Ovary (tissue), 9 donors: ENCODE measurements around the gene IRGQ. TPM values are rescaled to one million over a fixed set of nuclear protein-coding genes. Genes with fewer than 3 reads are reported as not detected.
"Not testable (repeated sequence)": the region's sequence is repeated elsewhere in the genome, so short reads cannot be mapped to it uniquely, and the experiment has no call there.

Source experiments
- DNase-seq, 5 donors: peaks; one replicate each; pipeline ENCODE4 v3.0.0-alpha.2; 2019 to 2020
- H3K27ac ChIP-seq, 2 donors: fragments of 200-600 bp; one replicate each; pipeline versions ENCODE4 v1.5.1 to v1.8.0; 2019 to 2022
- H3K27me3 ChIP-seq: fragments of 200-600 bp; one replicate; pipeline ENCODE4 v1.8.0; 2022
- H3K36me3 ChIP-seq: fragments of 200-600 bp; sonication (generic); one replicate; pipeline ENCODE4 v1.5.1; 2019
- H3K4me1 ChIP-seq: one replicate; pipeline ENCODE4 v1.8.1; 2013; ENCODE audit warnings: mild to moderate bottlenecking, moderate library complexity; ENCODE audit not compliant: insufficient read depth
- H3K4me3 ChIP-seq: fragments of 200-600 bp; sonication (generic); one replicate; pipeline ENCODE4 v1.5.1; 2017
- H3K9me3 ChIP-seq, 2 donors: fragments of 200-600 bp in 1 of 2; sonication (generic) in 1 of 2; one replicate each; pipeline versions ENCODE4 v1.5.1 to v1.8.1; 2013 to 2019; ENCODE audit warnings: mild to moderate bottlenecking in 1 of 2, moderate library complexity in 1 of 2
- EP300 ChIP-seq: sonication (generic); formaldehyde crosslinking; IDR thresholded peaks from one replicate; pipeline ENCODE4 v1.6.1; 2017; ENCODE audit warnings: antibody characterized with exemption
- POLR2A ChIP-seq: fragments of 450-650 bp; IDR thresholded peaks from one replicate; pipeline ENCODE4 v1.6.1; 2017; ENCODE audit warnings: antibody characterized with exemption, mild to moderate bottlenecking, moderate library complexity
- WGBS, 3 donors: extraction: QIAGEN DNeasy Blood & Tissue Kit in 1 of 3; methylation state at CpG; one replicate each; pipeline versions ENCODE4 v1.1.5 to v1.1.7; 2013 to 2017; 5-methylcytosine and 5-hydroxymethylcytosine counted together
- intact Hi-C, 4 donors: fragments of 100-400 bp; cut with DNase I; formaldehyde crosslinking; loops; one replicate each; pipeline versions ENCODE4 v1.11.0 to v1.15.1; 2022 to 2023
- polyA plus RNA-seq, 2 donors: library from polyadenylated mRNA; stranded (reverse); fragments of 200-250 nt in 1 of 2; fragments of 350-450 nt in 1 of 2; fragmentation: Illumina TruSeq in 1 of 2; extraction: RNeasy Lipid Tissue Mini Kit (QIAGEN cat#74804) in 1 of 2; gene quantifications; one replicate each; pipeline ENCODE4 v1.2.3, GENCODE V29; 2013 to 2014
- total RNA-seq, 7 donors: library from RNA; depleted of rRNA in 2 of 7; stranded (reverse); fragments of >200 nt in 2 of 7; fragmentation: NEBNext Ultra II Directional in 3 of 7; extraction: Animal tissue kit (Norgen Biotek cat#: 25700) in 3 of 7; gene quantifications; one replicate each; pipeline versions ENCODE4 v1.1.0 to v1.2.4, GENCODE V29; 2016 to 2023
- TF ChIP-seq, protein P1 (sequence below), 3 donors: fragments of 450-650 bp in 2 of 3; fragments of 200-600 bp in 1 of 3; IDR thresholded peaks; one replicate each; pipeline versions ENCODE4 v1.5.1 to v1.8.0; 2016 to 2022; ENCODE audit warnings: antibody characterized with exemption in 3 of 3, mild to moderate bottlenecking in 1 of 3
- donor health status: DM: no; HTN: no; CAD: no; lungs with moderate emphysema.
- donor health status: DM: no; HTN: no; CAD: no.
- donor health status: Bipolar disorder and iron deficiency.
- donor health status: DM: yes; HTN: yes; CAD: no.
- donor health status: DM: no; HTN: no; CAD: no.
- donor health status: DM: yes; HTN: yes; CAD: no.

The IRGQ gene
- total and polyA plus RNA-seq, 9 donors = 5.4 to 25.8 (median 19.2) TPM

DNA sequence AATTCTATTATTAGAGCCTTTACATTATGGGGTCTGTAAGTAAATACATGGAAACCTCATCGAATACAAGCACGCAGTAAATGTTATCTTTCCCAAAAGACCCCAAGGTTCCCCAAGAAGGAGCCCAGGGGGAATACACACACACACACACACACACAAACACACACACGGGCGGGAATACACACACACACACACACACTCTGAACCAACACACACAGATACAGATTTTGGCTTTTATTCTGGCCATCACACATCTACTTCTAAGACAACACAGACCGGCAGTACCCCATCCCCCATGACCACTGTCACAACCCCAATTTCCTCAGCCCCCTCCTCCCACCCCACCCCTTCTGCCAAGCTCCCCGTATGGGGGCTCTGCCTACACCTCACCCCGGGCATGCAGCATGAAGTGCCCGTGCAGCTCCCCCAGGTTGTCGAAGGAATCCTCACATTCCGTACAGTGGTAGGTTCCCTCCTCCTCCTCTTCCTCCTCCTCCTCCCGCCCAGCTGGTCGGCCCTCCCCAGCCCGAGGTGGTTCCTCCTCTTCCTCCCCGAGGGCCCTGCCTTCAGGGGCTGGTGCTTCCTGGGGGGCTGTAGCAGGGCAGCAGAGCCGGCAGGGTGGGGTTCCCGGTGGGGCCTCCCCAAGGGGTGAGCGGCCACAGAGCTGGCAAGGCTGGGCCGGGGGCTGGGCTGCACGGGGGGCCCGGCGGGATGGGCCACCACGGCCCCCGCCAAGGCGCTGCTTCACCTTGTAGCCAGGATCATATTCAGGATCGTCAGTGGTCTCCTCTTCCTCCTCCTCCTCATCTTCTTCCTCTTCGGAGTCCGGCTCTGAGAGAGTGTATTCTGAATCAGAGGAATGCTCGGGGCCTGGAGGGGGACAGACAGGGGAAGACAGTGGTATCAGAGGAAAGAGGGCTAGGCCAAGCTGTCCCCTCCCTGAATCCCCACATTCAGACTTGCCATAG is 11.6 kb upstream of the IRGQ start:
- DNase-seq = no peak
- Histone ChIP-seq H3K9me3 (no peaks in the 10 kb centered on the region), H3K4me3 (no peak overlapping the region), H3K27ac (no peak overlapping the region), H3K4me1 (no peaks in the 10 kb centered on the region), H3K27me3 (no peaks in the 10 kb centered on the region), H3K36me3 (no peaks in the 10 kb centered on the region)
- TF ChIP-seq, protein P1, sequence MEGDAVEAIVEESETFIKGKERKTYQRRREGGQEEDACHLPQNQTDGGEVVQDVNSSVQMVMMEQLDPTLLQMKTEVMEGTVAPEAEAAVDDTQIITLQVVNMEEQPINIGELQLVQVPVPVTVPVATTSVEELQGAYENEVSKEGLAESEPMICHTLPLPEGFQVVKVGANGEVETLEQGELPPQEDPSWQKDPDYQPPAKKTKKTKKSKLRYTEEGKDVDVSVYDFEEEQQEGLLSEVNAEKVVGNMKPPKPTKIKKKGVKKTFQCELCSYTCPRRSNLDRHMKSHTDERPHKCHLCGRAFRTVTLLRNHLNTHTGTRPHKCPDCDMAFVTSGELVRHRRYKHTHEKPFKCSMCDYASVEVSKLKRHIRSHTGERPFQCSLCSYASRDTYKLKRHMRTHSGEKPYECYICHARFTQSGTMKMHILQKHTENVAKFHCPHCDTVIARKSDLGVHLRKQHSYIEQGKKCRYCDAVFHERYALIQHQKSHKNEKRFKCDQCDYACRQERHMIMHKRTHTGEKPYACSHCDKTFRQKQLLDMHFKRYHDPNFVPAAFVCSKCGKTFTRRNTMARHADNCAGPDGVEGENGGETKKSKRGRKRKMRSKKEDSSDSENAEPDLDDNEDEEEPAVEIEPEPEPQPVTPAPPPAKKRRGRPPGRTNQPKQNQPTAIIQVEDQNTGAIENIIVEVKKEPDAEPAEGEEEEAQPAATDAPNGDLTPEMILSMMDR (IDR thresholded peaks at IDR 0.05) = no peak
- no peak for TF ChIP-seq POLR2A
- no peak for TF ChIP-seq EP300
- WGBS, 3 donors = 65 to 66% (median 66%) methylated on average over 28 of the region's 28 CpGs
- intact Hi-C loops = loop anchor here in 1 of 4 donors (10.0 kb wide), 1 partner anchor 47 kb away; no protein-coding TSS in a partner anchor

DNA sequence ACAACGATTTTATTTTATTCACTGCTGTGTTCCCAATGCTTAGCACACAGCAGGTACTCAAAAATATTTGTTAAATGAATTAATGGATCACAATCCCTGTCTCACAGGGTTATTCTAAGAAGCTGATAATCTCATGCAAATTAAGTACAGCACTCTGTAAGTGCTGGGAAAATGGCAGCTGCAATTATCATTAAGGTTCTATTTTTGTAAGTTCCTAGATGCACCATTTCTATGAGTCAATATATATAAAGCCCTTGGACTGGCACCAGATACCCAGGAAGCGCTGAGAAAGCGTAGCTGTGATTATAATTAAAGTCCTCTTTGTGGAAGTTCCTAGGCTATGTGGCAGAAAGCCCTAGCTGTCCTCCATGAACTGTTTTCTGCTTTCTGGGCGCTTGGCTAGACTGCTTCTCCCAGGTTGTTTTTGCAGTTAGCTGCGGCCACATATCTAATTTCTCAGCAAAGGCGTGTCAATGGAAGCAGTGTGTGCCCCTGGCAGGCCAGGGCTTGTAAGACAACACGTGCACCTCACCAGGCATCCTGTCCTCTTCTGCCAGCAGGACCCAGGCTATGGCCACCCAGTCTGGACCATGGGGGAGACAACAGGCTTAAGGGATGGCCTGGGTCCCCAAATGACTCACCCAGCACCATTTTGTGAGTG is 10.8 kb upstream of the IRGQ start:
- no peaks in the 10 kb centered on the region for H3K36me3 ChIP-seq
- WGBS, 3 donors = 83 to 85% (median 85%) methylated on average over 7 of the region's 7 CpGs
- H3K9me3 ChIP-seq = no peaks in the 10 kb centered on the region
- H3K27me3 ChIP-seq = no peaks in the 10 kb centered on the region
- TF ChIP-seq, protein P1 (IDR thresholded peaks at IDR 0.05) = no peak
- TF ChIP-seq POLR2A (no peak), EP300 (no peak)
- no peak for DNase-seq
- H3K27ac ChIP-seq = no peak overlapping the region
- no peak overlapping the region for H3K4me3 ChIP-seq
- no peaks in the 10 kb centered on the region for H3K4me1 ChIP-seq
- intact Hi-C loops = loop anchor here in 1 of 4 donors (10.0 kb wide), 1 partner anchor 48 kb away; no protein-coding TSS in a partner anchor

DNA sequence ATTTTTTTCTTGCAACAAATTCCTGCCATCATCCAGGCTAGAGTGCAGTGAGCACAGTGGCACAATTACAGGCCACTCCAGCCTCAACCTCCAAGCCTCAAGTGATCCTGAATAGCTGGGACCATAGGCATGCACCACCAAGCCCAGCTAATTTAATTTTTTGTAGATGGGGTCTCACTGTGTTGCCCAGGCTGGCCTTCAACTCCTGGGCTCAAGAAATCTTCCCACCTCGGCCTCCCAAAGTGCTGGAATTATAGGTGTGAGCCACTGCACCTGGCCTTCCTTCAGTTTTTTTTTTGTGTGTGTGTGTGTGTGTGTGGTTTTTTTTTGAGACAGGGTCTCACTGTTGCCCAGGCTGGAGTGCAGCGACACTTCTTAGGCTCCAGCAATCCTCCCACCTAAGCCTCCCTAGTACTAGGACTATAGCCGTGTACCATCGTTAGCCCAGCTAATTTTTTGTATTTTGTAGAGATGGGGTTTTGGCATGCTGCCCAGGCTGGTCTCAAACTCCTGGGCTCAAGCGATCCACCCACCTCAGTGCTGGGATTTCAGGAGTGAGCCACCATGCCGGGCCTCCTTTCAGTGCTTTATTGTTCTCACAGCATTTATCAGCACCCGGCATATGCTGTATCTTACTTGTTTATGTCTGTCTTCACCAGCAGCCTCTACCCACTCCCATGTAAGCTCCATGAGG is 10.1 kb upstream of the IRGQ start:
- TF ChIP-seq POLR2A (no peak), EP300 (no peak)
- TF ChIP-seq, protein P1 (IDR thresholded peaks at IDR 0.05) = no peak
- Histone ChIP-seq H3K36me3 (no peaks in the 10 kb centered on the region), H3K4me1 (no peaks in the 10 kb centered on the region), H3K27me3 (no peaks in the 10 kb centered on the region), H3K27ac (no peak overlapping the region), H3K4me3 (no peak overlapping the region), H3K9me3 (no peaks in the 10 kb centered on the region)
- intact Hi-C loops = loop anchor here in 1 of 4 donors (10.0 kb wide), 1 partner anchor 49 kb away; no protein-coding TSS in a partner anchor
- no peak for DNase-seq
- WGBS, 3 donors = 52 to 63% (median 60%) methylated on average over 7 of the region's 7 CpGs

DNA sequence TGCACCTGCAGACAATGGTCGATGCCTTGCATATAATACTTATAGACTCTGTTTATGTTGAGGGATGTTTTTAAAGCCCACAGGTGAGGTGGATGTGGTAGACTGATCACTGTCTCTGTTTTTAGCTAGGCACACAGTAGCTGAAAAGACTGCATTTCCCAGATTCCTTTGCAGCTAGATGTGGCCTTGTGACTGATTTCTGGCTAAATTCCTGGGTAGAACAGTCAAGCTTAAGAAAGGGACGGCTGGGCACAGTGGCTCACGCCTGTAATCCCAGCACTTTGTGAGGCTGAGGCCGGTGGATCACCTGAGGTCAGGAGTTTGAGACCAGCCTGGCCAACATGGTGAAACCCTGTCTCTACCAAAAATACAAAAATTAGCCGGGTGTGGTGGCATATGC is 4.4 kb upstream of the IRGQ start:
- DNase-seq, H3K36me3 ChIP-seq, H3K9me3 ChIP-seq, H3K4me3 ChIP-seq, H3K27ac ChIP-seq, H3K4me1 ChIP-seq, H3K27me3 ChIP-seq: not testable (repeated sequence)
- 71 to 78% (median 72%) methylated on average over 5 of the region's 5 CpGs for WGBS, 3 donors
- intact Hi-C loops = loop anchor here in 1 of 4 donors (10.0 kb wide), 1 partner anchor 54 kb away; no protein-coding TSS in a partner anchor
